ENCODE data around the gene CALD1.

- TF ChIP-seq CTCF (IDR thresholded peaks at IDR 0.05; ENCODE audit: low read depth, low read length, missing input control) (no peak), RAD21 (IDR thresholded peaks at IDR 0.05) (no peak), JUND (IDR thresholded peaks at IDR 0.05) (no peak)
Measured at GRCh38 chr7:134894928-134895327, 115.5 kb downstream of the CALD1 start.
